ENCODE measurements around the gene CASP2.
A peak's percentile ranks its signal among the peaks of the same experiment; 100 is the strongest.

Gene CASP2

DNA sequence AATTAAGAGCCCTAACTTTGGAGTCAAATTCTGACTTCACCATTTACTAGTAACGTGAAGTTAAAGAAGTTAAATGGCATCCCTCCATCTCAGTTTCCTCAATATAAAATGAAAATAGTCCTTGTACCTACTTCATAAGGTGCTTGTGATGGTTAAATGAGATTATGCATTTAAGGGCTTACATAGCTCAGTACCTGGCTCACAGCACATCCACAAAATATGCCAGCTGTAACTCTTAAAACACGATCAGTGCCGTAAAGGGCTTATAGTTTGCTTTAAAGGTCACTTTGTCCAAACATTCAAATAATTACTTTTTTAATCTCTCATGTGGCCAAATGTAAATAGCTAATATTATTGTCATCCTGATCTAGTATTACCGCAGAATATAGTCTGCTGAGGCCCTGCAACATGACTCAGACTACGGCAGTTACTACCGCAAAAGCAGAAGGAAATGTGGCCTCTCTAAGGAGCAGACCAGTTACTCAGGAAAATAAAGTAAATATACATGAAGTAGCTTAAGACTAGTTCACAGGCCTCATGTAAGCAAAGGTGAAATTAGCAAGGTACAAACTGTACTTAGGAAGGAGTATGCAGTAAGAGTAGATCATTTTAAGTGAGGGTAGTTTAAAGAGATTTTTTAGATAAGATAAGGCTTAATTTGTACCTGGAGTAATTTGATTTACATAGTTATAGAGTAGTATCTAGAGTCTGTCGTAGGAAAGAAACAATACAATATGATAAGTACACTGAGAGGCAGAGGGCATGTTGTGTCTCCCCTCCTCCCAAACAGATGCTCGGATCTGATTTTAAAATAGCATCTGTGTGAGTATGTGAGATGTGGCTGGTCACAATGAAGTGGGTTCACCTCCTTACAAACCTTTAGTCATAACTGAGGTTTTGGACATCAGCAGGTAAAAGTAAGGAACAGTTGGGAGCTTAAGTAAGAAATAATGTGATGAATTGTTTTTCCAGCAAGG lies 13.1 kb downstream of the CASP2 start:
- Mint-ChIP-seq H3K4me3 (no peak overlapping the region), H3K27ac (no peak overlapping the region), H3K4me1 (peaks cover 30% of the 10 kb centered on the region), H3K9me3 (no peaks in the 10 kb centered on the region), H3K27me3 (no peaks in the 10 kb centered on the region)
- ATAC-seq (no peak), DNase-seq (no peak)

DNA sequence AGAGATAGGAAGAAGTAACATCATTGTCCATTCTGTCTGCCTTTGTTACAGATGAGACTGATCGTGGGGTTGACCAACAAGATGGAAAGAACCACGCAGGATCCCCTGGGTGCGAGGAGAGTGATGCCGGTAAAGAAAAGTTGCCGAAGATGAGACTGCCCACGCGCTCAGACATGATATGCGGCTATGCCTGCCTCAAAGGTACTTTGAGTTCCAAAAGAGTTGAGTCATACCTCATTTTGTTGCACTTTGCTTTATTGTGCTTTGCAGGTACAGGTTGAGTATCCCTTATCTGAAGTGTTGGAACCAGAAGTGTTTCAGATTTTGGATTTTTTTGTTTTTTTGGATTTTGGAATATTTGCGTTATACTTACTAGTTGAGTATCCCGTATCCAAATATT lies 15.6 kb downstream of the CASP2 start:
- ATAC-seq, result no peak
- H3K4me3 Mint-ChIP-seq, result no peak overlapping the region
- H3K27ac Mint-ChIP-seq, result no peak overlapping the region
- no peaks in the 10 kb centered on the region for H3K9me3 Mint-ChIP-seq
- peaks cover 49% of the 10 kb centered on the region for H3K4me1 Mint-ChIP-seq
- H3K27me3 Mint-ChIP-seq, result no peaks in the 10 kb centered on the region
- DNase-seq, result no peak

DNA sequence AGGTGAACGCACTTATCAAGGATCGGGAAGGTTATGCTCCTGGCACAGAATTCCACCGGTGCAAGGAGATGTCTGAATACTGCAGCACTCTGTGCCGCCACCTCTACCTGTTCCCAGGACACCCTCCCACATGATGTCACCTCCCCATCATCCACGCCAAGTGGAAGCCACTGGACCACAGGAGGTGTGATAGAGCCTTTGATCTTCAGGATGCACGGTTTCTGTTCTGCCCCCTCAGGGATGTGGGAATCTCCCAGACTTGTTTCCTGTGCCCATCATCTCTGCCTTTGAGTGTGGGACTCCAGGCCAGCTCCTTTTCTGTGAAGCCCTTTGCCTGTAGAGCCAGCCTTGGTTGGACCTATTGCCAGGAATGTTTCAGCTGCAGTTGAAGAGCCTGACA lies 16.8 kb downstream of the CASP2 start:
- peak; percentile 41 for ATAC-seq

DNA sequence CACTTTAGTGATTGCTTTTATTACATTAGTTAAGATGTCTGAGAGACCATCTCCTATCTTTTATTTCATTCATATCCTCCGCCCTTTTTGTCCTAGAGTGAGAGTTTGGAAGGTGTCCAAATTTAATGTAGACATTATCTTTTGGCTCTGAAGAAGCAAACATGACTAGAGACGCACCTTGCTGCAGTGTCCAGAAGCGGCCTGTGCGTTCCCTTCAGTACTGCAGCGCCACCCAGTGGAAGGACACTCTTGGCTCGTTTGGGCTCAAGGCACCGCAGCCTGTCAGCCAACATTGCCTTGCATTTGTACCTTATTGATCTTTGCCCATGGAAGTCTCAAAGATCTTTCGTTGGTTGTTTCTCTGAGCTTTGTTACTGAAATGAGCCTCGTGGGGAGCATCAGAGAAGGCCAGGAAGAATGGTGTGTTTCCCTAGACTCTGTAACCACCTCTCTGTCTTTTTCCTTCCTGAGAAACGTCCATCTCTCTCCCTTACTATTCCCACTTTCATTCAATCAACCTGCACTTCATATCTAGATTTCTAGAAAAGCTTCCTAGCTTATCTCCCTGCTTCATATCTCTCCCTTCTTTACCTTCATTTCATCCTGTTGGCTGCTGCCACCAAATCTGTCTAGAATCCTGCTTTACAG lies 17.4 kb downstream of the CASP2 start:
- H3K27me3 Mint-ChIP-seq, result no peaks in the 10 kb centered on the region
- no peaks in the 10 kb centered on the region for H3K9me3 Mint-ChIP-seq
- DNase-seq (peak; percentile 57 to 69), ATAC-seq (peak; percentile 85)
- peaks cover 52% of the 10 kb centered on the region for H3K4me1 Mint-ChIP-seq
- H3K4me3 Mint-ChIP-seq, result no peak overlapping the region
- H3K27ac Mint-ChIP-seq, result peak overlapping the region in 1 of 2 donors; percentile 42

More for the DNA sequence above, 16.8 kb downstream of the CASP2 start:
- DNase-seq, result no peak
- Mint-ChIP-seq H3K27ac (peak overlapping the region in 1 of 2 donors; percentile 7), H3K9me3 (no peaks in the 10 kb centered on the region), H3K4me1 (peaks cover 46% of the 10 kb centered on the region), H3K4me3 (no peak overlapping the region), H3K27me3 (no peaks in the 10 kb centered on the region)

DNA sequence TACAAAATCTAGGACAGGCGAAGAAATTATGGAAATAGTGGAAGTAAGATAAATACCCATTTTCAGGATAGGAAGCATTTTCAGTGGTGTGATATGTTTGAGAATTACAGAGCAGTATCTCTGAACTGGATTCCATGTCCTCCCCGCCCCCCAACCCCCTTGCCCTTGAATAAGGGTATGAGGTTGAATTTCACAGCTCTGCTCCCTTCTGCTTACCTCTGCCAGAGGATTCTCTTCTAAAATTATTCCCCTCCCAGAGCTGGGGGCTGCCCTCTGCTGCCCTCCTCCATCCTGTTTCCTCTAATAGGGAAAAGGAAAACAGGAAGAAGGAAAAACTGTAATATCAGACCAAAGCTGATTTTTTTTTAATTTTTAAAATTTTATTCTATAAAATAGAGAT lies 20.5 kb downstream of the CASP2 start:
- DNase-seq (no peak), ATAC-seq (no peak)
- no peak overlapping the region for H3K4me3 Mint-ChIP-seq
- no peaks in the 10 kb centered on the region for H3K27me3 Mint-ChIP-seq
- H3K9me3 Mint-ChIP-seq, result no peaks in the 10 kb centered on the region
- no peak overlapping the region for H3K27ac Mint-ChIP-seq
- peaks cover 61% of the 10 kb centered on the region for H3K4me1 Mint-ChIP-seq

DNA sequence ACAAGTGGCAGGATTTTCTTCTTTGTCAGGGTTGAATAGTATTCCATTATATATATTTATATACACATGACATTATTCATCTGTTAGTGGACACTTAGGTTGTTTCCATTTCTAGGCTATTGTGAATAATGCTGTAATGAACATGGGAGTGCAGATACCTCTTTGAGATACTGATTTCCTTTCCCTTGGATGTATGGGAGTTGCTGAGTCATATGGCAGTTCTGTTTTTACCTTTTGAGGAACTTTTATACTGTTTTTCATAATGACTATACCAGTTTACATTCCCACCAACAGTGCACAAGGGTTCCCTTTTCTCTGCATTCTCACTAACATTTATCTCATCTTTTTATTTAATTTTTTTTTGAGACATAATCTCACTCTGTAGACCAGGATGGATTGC lies 26.0 kb downstream of the CASP2 start:
- H3K4me3 Mint-ChIP-seq, result no peak overlapping the region
- DNase-seq, result no peak
- no peak for ATAC-seq
- H3K27ac Mint-ChIP-seq, result no peak overlapping the region
- no peaks in the 10 kb centered on the region for H3K9me3 Mint-ChIP-seq
- H3K27me3 Mint-ChIP-seq, result no peaks in the 10 kb centered on the region
- H3K4me1 Mint-ChIP-seq, result peaks cover 20% of the 10 kb centered on the region

DNA sequence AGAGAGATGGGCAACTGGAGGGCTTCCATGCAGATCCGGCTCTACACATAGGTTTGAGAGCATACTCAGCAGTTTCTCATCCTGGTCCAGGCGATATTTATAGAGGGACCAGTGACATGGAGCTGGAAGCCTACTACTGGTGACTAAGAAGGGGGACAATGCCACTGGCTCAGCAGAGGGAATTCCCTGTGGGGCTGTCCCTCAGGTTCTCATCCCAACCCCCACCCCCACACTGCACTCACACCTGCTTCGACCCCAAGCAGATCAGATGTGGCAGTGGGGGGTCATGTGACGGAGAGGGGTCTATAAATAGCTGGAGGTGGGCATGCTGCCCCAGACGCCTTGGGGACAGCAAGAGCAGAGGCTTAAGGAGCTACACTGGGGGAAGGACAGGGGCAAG lies 27.6 kb downstream of the CASP2 start, which contains the start of gene CLCN1:
TSS of gene CLCN1 (plus strand) at position 336 of the 400 bp plus-strand sequence. CDS start 102 bp downstream, outside the sequence.
- H3K27me3 Mint-ChIP-seq, result no peaks in the 10 kb centered on the region
- H3K9me3 Mint-ChIP-seq, result no peaks in the 10 kb centered on the region
- DNase-seq (no peak), ATAC-seq (no peak)
- H3K4me3 Mint-ChIP-seq, result no peak within 1 kb of the TSS
- peaks cover 6% of the 10 kb centered on the region for H3K4me1 Mint-ChIP-seq
- H3K27ac Mint-ChIP-seq, result no peak within 1 kb of the TSS

DNA sequence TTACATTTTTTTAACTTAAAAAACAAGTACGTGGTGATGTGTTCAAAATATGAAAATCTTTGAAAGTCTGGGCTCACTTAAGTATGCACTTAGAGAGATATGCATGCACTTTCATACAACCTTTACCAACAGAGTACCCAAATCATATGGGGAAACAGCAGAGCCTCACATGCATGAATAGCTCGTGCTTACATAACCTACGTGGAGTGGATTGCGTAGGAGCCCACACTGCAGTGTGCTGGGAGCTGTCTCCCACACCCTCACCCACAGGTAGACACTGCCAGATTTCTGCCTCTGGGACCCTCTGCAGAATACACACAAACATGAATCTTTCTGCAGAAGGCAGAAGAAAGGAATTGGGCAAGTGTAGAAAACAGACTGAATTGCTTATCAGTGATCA lies 28.3 kb downstream of the CASP2 start:
- Mint-ChIP-seq H3K9me3 (no peaks in the 10 kb centered on the region), H3K4me1 (no peaks in the 10 kb centered on the region), H3K27me3 (no peaks in the 10 kb centered on the region), H3K4me3 (no peak overlapping the region), H3K27ac (no peak overlapping the region)
- DNase-seq (no peak), ATAC-seq (no peak)

DNA sequence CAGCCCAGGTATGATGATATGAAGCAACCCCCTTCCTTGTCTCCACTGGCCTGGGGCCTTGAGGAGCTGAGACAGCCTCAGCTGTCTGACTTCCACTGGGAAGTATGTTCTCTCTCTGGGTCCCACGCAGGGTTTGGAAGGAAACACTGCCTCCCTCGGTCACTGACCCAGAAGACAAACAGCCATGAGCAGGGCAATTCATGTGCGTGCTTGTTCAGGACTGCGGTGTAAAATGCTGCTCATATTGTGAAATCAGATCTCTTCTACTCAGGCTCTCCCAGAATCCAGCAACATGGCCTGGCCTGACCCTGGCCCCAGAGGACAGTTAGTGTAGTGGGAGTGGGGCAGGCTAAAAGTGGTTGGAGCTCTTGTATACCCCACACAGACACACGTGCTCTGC lies 30.5 kb downstream of the CASP2 start:
- H3K27me3 Mint-ChIP-seq, result no peaks in the 10 kb centered on the region
- H3K4me3 Mint-ChIP-seq, result no peak overlapping the region
- H3K9me3 Mint-ChIP-seq, result no peaks in the 10 kb centered on the region
- no peak for ATAC-seq
- DNase-seq, result no peak
- peak overlapping the region in 1 of 2 donors; percentile 44 for H3K27ac Mint-ChIP-seq
- H3K4me1 Mint-ChIP-seq, result no peaks in the 10 kb centered on the region

DNA sequence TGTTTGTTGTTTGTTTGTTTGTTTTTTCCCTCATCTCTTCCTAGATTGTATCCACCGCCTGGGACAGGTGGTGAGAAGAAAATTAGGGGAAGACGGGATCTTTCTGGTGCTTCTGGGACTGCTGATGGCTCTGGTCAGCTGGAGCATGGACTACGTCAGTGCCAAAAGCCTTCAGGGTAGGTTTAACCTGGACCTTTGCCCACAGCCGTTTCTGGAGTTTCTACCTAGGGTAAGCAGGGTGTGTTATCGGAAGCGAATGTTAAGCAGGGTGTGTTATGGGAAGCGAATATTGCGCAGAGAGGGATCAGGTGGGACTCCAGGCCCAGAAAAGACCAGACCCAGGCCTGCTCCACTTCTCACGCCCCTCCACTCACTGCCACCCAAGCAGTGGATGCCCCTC lies 32.5 kb downstream of the CASP2 start:
- Mint-ChIP-seq H3K27ac (no peak overlapping the region), H3K9me3 (no peaks in the 10 kb centered on the region), H3K4me1 (no peaks in the 10 kb centered on the region), H3K27me3 (no peaks in the 10 kb centered on the region), H3K4me3 (no peak overlapping the region)
- DNase-seq (no peak), ATAC-seq (no peak)

DNA sequence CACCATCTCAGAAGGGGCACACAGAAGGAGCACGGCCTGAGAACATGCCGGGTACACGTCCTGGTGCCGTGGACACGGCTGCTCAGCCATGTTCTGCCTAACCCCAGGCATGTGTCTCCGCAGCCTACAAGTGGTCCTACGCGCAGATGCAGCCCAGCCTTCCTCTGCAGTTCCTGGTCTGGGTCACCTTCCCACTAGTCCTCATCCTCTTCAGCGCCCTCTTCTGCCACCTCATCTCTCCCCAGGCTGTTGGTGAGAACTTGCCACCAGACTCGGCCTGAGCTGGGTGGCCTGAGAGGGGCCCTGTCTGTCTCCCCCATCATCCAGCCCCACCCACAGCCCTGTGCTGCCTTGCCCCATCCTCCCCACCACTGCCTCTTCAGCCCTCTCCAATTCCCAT lies 33.1 kb downstream of the CASP2 start:
- DNase-seq (no peak), ATAC-seq (no peak)
- H3K4me1 Mint-ChIP-seq, result no peaks in the 10 kb centered on the region

DNA sequence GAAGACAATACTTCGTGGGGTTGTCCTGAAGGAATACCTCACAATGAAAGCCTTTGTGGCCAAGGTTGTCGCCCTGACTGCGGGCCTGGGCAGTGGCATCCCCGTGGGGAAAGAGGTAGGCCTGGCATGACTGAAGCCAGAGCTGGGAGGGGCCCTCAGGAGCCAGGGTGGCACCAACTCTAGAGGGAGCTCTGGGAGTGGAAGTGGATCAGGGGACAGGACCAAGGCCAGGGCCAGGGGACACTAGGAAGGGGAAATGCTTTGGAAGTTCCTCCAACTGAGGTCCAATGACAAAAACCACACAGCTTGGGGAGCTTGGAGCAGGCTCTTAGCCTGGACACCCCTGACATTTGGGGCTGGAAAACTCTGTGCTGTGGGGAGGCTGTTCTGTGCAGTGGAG lies 33.6 kb downstream of the CASP2 start:
- H3K4me1 Mint-ChIP-seq, result no peaks in the 10 kb centered on the region
- ATAC-seq (peak; percentile 44), DNase-seq (no peak)
- no peaks in the 10 kb centered on the region for H3K27me3 Mint-ChIP-seq
- no peaks in the 10 kb centered on the region for H3K9me3 Mint-ChIP-seq
- no peak overlapping the region for H3K27ac Mint-ChIP-seq
- H3K4me3 Mint-ChIP-seq, result no peak overlapping the region

More for the DNA sequence above, 33.1 kb downstream of the CASP2 start:
- no peaks in the 10 kb centered on the region for H3K9me3 Mint-ChIP-seq
- H3K27me3 Mint-ChIP-seq, result no peaks in the 10 kb centered on the region
- H3K27ac Mint-ChIP-seq, result peak overlapping the region in 1 of 2 donors; percentile 70
- no peak overlapping the region for H3K4me3 Mint-ChIP-seq

DNA sequence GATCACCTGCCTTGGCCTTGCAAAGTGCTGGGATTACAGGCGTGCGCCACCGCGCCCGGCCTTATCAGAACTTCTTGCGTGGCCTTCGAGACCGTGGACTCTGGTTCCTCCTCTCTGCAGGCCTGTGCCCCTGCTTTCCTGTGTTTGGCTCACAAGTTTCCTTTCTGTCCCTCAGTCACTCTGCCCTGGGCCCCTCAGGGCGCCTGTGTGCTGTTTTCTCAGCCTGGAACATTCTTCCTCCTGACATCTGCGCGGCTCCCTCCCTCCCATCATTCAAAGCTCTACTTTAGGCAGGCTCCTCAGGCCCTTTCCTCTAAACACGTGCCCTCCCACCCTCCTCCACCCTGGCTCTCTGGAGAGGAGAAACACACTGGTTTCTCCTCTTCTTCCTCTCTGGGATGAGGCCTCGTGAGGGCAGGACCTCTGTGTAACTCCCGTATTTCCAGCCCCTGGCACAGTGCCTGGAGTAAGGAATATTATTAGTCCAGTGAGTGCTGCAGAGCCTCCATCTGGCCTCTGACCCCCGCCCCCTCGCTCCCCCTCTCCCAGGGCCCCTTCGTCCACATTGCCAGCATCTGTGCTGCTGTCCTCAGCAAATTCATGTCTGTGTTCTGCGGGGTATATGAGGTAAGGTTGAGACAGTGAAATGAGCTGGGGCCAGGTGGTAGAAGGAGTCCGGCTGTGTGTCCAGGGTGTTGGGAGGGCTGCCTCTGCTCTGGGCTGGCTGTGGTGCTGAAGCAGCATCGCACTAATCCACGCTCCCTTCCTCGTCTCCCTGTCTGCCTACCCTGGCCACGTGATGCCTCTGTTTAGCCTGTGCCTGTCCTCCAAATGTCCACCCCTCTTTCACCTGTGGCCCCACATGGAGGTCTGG lies 34.8 kb downstream of the CASP2 start:
- no peak overlapping the region for H3K4me3 Mint-ChIP-seq
- no peak for DNase-seq
- peak; percentile 13 for ATAC-seq
- H3K27me3 Mint-ChIP-seq, result no peaks in the 10 kb centered on the region
- no peak overlapping the region for H3K27ac Mint-ChIP-seq
- no peaks in the 10 kb centered on the region for H3K4me1 Mint-ChIP-seq
- H3K9me3 Mint-ChIP-seq, result no peaks in the 10 kb centered on the region

DNA sequence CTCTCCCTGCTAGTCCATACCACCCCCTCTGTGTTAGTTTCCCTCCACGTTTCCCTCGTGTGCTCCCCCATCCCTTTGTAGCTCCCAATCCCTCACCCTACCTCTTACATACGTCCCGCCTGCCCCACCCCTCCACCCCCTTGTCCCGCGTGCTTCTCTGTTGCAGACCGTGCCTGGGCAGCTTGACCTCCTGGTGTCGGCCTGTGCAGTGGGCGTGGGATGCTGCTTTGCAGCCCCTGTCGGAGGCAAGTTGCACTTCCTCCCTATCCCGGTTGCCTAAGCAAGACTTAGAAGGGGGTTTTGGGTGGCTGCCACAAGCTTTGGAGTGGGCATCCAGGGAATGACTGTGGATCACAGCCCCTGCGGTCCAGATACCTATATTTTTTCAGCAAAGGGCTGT lies 35.5 kb downstream of the CASP2 start:
- DNase-seq (no peak), ATAC-seq (peak; percentile 17)
- Mint-ChIP-seq H3K27ac (no peak overlapping the region), H3K4me1 (no peaks in the 10 kb centered on the region), H3K27me3 (no peaks in the 10 kb centered on the region), H3K4me3 (no peak overlapping the region), H3K9me3 (no peaks in the 10 kb centered on the region)

DNA sequence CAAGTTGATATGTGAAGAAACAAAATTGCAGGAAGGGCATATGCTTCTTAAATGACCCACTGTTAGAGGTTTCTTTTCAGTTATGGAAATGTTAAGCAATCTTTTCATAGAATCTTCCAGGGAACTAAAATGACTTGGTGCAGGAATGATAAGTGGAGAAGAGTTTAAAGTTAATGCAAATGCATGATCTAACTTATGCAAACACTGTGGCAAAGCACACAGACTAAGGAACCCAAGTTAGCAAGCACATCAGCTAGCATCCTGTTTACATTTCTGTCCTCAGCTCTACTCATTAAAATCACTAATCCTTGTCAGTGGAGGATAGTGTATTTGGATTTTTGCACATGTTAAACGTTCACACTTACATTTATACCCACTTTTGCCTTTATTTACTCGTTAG lies 37.1 kb downstream of the CASP2 start:
- Mint-ChIP-seq H3K4me3 (no peak overlapping the region), H3K27me3 (no peaks in the 10 kb centered on the region), H3K9me3 (no peaks in the 10 kb centered on the region), H3K4me1 (no peaks in the 10 kb centered on the region), H3K27ac (no peak overlapping the region)
- DNase-seq, result no peak
- no peak for ATAC-seq

Data from stimulated activated naive CD8-positive, alpha-beta T cell treated with anti-CD3 and anti-CD28 coated beads, Interleukin-15, amount 100 ng/mL, for 72 hours (primary cell).